ENCODE data around the gene IFT27.

DNA sequence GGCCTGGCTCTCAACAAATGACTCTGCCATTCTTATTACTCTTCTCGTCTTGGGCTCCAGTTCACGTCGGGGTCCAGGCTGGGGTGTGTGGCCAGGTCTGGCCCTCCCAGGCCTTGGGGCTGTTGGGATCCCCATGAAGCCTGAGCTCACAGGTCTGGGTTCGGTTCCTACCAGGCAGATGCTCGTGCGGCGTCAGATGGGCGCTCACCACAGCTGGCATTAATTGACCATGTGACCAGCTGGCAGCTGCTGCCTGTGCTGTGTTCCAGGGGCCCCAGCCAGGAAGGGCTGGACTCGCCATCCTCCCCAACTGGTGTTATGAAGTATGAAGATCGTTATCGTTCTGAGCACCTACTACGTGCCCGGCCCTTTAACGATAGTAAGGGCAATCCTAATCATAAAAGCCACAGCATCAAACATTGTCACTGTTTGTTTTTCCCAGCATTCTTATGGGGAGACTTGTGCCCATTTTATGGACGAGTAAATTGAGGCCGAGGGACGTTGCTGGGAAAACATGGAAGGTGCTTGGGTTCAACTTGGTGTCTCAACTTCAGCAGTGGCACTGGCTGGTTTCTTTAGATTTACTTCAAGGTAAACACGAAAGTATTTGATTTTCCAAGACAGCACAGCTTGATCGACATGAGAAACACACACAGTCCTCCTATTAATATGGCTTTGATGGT, 45.6 kb downstream of the IFT27 start:
- TF ChIP-seq, protein P1, sequence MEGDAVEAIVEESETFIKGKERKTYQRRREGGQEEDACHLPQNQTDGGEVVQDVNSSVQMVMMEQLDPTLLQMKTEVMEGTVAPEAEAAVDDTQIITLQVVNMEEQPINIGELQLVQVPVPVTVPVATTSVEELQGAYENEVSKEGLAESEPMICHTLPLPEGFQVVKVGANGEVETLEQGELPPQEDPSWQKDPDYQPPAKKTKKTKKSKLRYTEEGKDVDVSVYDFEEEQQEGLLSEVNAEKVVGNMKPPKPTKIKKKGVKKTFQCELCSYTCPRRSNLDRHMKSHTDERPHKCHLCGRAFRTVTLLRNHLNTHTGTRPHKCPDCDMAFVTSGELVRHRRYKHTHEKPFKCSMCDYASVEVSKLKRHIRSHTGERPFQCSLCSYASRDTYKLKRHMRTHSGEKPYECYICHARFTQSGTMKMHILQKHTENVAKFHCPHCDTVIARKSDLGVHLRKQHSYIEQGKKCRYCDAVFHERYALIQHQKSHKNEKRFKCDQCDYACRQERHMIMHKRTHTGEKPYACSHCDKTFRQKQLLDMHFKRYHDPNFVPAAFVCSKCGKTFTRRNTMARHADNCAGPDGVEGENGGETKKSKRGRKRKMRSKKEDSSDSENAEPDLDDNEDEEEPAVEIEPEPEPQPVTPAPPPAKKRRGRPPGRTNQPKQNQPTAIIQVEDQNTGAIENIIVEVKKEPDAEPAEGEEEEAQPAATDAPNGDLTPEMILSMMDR (conservative IDR thresholded peaks at IDR 0.05; ENCODE audit: low read depth in 2 of 2), result no peak
- TF ChIP-seq CREB1 (CRISPR knock-in tag; IDR thresholded peaks at IDR 0.05; ENCODE audit: low read depth), result no peak
- TF ChIP-seq POLR2AphosphoS5 (IDR thresholded peaks at IDR 0.05; ENCODE audit: low read depth), result no peak
- TF ChIP-seq STAT1 (IDR thresholded peaks at IDR 0.05; ENCODE audit: unreplicated experiment), result no peak
- no peak for TF ChIP-seq EZH2 (IDR thresholded peaks at IDR 0.05; ENCODE audit: low read depth, unreplicated experiment)
- TF ChIP-seq, protein P2, sequence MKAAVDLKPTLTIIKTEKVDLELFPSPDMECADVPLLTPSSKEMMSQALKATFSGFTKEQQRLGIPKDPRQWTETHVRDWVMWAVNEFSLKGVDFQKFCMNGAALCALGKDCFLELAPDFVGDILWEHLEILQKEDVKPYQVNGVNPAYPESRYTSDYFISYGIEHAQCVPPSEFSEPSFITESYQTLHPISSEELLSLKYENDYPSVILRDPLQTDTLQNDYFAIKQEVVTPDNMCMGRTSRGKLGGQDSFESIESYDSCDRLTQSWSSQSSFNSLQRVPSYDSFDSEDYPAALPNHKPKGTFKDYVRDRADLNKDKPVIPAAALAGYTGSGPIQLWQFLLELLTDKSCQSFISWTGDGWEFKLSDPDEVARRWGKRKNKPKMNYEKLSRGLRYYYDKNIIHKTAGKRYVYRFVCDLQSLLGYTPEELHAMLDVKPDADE (IDR thresholded peaks at IDR 0.05), result no peak
- no peak for TF ChIP-seq EZH2phosphoT487 (IDR thresholded peaks at IDR 0.05; ENCODE audit: unreplicated experiment)
- no peak for TF ChIP-seq NANOG (IDR thresholded peaks at IDR 0.05; ENCODE audit: borderline replicate concordance)
- TF ChIP-seq JUNB (IDR thresholded peaks at IDR 0.05; ENCODE audit: unreplicated experiment), result no peak
- TF ChIP-seq, protein P3, sequence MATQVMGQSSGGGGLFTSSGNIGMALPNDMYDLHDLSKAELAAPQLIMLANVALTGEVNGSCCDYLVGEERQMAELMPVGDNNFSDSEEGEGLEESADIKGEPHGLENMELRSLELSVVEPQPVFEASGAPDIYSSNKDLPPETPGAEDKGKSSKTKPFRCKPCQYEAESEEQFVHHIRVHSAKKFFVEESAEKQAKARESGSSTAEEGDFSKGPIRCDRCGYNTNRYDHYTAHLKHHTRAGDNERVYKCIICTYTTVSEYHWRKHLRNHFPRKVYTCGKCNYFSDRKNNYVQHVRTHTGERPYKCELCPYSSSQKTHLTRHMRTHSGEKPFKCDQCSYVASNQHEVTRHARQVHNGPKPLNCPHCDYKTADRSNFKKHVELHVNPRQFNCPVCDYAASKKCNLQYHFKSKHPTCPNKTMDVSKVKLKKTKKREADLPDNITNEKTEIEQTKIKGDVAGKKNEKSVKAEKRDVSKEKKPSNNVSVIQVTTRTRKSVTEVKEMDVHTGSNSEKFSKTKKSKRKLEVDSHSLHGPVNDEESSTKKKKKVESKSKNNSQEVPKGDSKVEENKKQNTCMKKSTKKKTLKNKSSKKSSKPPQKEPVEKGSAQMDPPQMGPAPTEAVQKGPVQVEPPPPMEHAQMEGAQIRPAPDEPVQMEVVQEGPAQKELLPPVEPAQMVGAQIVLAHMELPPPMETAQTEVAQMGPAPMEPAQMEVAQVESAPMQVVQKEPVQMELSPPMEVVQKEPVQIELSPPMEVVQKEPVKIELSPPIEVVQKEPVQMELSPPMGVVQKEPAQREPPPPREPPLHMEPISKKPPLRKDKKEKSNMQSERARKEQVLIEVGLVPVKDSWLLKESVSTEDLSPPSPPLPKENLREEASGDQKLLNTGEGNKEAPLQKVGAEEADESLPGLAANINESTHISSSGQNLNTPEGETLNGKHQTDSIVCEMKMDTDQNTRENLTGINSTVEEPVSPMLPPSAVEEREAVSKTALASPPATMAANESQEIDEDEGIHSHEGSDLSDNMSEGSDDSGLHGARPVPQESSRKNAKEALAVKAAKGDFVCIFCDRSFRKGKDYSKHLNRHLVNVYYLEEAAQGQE (IDR thresholded peaks at IDR 0.05; ENCODE audit: unreplicated experiment), result no peak
- TF ChIP-seq ZNF331 (CRISPR knock-in tag; IDR thresholded peaks at IDR 0.05; ENCODE audit: low read depth), result no peak
- no peak for TF ChIP-seq ZNF114 (CRISPR knock-in tag; IDR thresholded peaks at IDR 0.05)

Measured in GM23338 (cell line).